ENCODE results near the gene KCNQ1. TPM values are rescaled to one million over a fixed set of nuclear protein-coding genes. Genes with fewer than 3 reads are reported as not detected.

Gene KCNQ1
- total RNA-seq, 1 donor from 2014 or later = 2.7 TPM

DNA sequence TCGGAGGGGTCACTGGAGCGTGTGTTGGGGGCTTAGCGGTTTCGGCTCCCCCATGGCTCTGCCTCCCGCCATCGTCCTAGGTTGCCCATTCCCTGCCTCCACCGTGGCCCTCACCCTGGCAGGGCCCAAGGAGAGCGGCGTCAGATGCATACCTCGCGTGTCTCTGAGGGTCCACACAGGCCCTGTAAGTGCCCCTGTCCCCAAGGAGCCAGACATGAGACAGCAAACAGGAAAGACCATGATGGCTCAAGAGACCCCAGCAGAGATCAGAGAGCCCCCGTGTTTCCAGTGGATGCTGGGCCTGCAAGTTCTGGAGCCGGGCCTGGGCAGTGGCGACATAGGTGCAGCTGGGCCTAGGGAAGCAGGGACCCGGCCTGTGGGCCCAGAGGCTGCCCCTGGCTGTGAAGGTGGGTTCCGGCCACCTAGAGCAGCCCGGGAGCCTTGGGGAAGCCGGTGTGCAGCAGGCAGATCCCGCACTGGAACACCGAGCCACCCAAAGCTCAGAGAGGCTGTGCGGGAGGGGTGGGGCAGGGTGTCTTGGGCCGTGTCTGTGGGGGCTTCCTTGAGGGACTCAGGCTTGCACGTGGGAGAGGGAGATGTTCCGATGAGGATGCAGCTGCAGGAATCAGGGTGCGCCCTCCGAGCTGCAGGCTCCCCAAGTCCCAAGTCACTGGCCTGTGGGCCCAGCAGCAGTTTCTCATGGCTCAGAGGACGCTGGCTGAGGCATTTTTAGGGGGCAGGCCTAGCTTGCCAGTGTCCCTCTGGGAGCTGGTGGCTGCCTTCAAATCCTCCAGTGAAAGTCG, 128.6 kb downstream of the KCNQ1 start:
- Histone ChIP-seq H3K36me3 (no peaks in the 10 kb centered on the region), H3K4me1 (no peaks in the 10 kb centered on the region), H3K4me3 (no peak overlapping the region), H3K27me3 (no peaks in the 10 kb centered on the region), H3K27ac (no peak overlapping the region), H3K9me3 (no peaks in the 10 kb centered on the region)
- DNase-seq (ENCODE audit: extremely low spot score in 2 of 2) = no peak
- TF ChIP-seq POLR2A (IDR thresholded peaks at IDR 0.05) (no peak), POLR2AphosphoS5 (IDR thresholded peaks at IDR 0.05; ENCODE audit: insufficient read depth in 1 of 2, low read depth in 1 of 2) (no peak)
- TF ChIP-seq, protein P1, sequence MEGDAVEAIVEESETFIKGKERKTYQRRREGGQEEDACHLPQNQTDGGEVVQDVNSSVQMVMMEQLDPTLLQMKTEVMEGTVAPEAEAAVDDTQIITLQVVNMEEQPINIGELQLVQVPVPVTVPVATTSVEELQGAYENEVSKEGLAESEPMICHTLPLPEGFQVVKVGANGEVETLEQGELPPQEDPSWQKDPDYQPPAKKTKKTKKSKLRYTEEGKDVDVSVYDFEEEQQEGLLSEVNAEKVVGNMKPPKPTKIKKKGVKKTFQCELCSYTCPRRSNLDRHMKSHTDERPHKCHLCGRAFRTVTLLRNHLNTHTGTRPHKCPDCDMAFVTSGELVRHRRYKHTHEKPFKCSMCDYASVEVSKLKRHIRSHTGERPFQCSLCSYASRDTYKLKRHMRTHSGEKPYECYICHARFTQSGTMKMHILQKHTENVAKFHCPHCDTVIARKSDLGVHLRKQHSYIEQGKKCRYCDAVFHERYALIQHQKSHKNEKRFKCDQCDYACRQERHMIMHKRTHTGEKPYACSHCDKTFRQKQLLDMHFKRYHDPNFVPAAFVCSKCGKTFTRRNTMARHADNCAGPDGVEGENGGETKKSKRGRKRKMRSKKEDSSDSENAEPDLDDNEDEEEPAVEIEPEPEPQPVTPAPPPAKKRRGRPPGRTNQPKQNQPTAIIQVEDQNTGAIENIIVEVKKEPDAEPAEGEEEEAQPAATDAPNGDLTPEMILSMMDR (IDR thresholded peaks at IDR 0.05) = no peak
- intact Hi-C loops (cut with DNase I) = no loop called here

DNA sequence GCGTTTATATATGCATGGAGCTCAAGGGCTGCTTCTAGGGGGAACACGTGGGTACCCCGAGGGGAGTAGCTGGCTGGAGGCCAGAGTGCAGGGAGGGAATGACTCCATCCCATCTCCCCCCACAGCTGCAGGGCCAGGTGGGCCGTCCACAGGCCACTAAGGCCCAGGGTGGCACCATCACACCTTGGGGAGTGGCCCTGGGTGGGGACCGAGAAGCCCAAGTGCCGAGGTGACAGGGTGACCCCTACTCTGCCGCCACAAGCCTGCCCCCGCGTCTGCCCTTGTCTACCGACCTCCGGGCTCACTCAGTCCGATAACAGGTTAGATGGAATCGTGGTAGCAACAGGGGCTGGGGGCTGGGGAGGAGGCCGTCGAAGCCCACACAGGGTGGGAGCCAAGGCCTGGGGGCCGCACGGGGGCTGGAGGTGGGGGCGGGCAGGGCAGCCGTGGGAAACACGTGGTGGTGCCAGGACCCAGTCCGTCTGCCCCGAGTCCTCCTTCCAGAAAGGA, 129.3 kb downstream of the KCNQ1 start:
- TF ChIP-seq POLR2A (IDR thresholded peaks at IDR 0.05) (no peak), POLR2AphosphoS5 (IDR thresholded peaks at IDR 0.05; ENCODE audit: insufficient read depth in 1 of 2, low read depth in 1 of 2) (no peak)
- TF ChIP-seq, protein P1 (IDR thresholded peaks at IDR 0.05) = no peak
- no peaks in the 10 kb centered on the region for H3K36me3 ChIP-seq
- intact Hi-C loops (cut with DNase I) = no loop called here
- H3K4me3 ChIP-seq = no peak overlapping the region
- no peak overlapping the region for H3K27ac ChIP-seq
- H3K9me3 ChIP-seq = no peaks in the 10 kb centered on the region
- no peaks in the 10 kb centered on the region for H3K4me1 ChIP-seq
- no peak for DNase-seq (ENCODE audit: extremely low spot score in 2 of 2)
- H3K27me3 ChIP-seq = no peaks in the 10 kb centered on the region

DNA sequence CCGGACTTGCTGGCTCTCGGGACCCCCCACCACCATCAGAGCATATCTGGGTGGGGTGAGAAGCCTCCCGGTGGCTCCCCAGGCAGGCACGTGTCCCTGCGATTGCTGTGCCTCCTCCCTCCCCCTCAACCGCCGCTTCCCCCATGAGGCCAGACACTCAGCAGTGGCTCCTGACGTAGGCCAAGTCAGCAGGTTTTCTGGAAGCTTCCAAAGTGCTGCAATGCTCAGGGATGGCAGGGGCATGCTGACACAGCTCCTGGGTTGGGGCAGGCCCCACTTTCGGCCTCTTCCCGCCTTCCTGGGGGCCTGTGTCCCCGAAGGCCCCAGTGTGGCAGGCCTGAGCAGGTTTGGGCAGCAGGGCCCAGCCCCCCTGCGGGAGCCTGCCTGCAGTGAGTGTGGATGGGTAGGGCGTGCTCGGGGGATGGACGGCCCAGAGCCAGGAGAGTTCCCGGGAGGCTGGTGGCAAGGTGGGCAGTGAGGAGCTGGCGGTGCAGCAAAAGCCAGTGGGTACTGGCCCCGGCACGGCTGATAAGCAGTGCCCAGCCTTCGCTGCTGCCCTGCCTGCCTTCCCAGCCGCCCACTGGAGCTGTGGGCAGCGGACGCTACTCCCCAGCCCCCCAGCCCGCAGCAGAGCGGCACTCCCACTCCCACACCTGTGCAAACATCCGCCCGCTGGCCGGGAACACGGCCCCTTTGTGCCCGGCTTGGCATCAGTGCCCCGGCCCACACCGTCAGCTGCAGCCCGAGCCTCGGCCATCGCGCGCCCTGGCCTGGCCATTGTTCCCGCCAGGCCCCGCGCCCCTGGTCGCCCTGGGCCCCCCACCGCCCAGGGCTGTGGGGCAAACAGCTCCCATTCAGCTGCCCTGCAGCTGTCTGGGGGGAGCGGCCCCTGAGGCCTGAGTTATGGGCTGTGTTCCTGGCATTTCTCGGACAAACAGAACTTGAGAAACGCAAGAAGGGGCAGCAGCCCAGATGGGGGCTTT, 130.0 kb downstream of the KCNQ1 start:
- Histone ChIP-seq H3K4me1 (no peaks in the 10 kb centered on the region), H3K4me3 (no peak overlapping the region), H3K27ac (no peak overlapping the region), H3K9me3 (no peaks in the 10 kb centered on the region), H3K36me3 (no peaks in the 10 kb centered on the region), H3K27me3 (no peaks in the 10 kb centered on the region)
- no peak for TF ChIP-seq POLR2A (IDR thresholded peaks at IDR 0.05)
- TF ChIP-seq POLR2AphosphoS5 (IDR thresholded peaks at IDR 0.05; ENCODE audit: insufficient read depth in 1 of 2, low read depth in 1 of 2) = no peak
- TF ChIP-seq, protein P1 (IDR thresholded peaks at IDR 0.05) = no peak
- no peak for DNase-seq (ENCODE audit: extremely low spot score in 2 of 2)
- intact Hi-C loops (cut with DNase I) = no loop called here

DNA sequence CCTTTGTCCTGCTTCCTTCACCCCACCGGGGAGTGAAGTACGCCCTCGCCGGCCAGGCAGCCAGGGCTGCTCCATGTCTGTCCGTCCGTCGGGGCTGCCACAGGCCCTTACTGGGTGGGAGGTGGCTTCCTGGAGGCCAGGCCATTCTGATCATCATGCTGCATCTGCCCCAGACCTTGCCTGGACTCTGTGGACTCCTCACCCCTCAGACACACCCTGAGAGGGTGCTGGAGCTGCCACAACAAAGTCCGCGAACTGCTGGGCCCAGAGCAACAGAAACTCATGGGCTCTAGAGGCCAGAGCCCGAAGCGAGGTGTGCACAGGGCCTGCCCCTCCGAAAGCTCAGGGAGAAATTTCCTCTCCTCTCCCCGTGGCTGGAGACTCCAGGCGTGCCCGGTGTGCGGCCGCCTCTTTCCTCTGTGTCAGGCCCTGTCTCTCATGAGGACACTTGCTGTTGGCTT, 130.8 kb downstream of the KCNQ1 start:
- H3K4me1 ChIP-seq = no peaks in the 10 kb centered on the region
- H3K27ac ChIP-seq = no peak overlapping the region
- no peak for DNase-seq (ENCODE audit: extremely low spot score in 2 of 2)
- no peaks in the 10 kb centered on the region for H3K27me3 ChIP-seq
- no peaks in the 10 kb centered on the region for H3K36me3 ChIP-seq
- intact Hi-C loops (cut with DNase I) = no loop called here
- TF ChIP-seq POLR2A (IDR thresholded peaks at IDR 0.05) (no peak), POLR2AphosphoS5 (IDR thresholded peaks at IDR 0.05; ENCODE audit: insufficient read depth in 1 of 2, low read depth in 1 of 2) (no peak)
- TF ChIP-seq, protein P1 (IDR thresholded peaks at IDR 0.05) = no peak
- H3K4me3 ChIP-seq = no peak overlapping the region
- no peaks in the 10 kb centered on the region for H3K9me3 ChIP-seq
